ENCODE results near the gene AOAH. TPM values are rescaled to one million over a fixed set of nuclear protein-coding genes. Genes with fewer than 3 reads are reported as not detected.

The AOAH gene, protein sequence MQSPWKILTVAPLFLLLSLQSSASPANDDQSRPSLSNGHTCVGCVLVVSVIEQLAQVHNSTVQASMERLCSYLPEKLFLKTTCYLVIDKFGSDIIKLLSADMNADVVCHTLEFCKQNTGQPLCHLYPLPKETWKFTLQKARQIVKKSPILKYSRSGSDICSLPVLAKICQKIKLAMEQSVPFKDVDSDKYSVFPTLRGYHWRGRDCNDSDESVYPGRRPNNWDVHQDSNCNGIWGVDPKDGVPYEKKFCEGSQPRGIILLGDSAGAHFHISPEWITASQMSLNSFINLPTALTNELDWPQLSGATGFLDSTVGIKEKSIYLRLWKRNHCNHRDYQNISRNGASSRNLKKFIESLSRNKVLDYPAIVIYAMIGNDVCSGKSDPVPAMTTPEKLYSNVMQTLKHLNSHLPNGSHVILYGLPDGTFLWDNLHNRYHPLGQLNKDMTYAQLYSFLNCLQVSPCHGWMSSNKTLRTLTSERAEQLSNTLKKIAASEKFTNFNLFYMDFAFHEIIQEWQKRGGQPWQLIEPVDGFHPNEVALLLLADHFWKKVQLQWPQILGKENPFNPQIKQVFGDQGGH
- total RNA-seq, result not detected in 2 replicates

GRCh38 chr7:36723951-36724664 lies at the start of gene AOAH:
TSS of gene AOAH (minus strand) at chr7:36724494. CDS start at chr7:36724148, 346 bp downstream.

All from smooth muscle cell of the umbilical artery (primary cell).